Stimulated activated naive CD4-positive, alpha-beta T cell (primary cell): ENCODE measurements around the gene AFF1.

ENCODE experiments used
- DNase-seq, 6 experiments: peaks; one replicate each; lab custom pipeline; 2025; lab: John Stamatoyannopoulos, UW

AFF1 gene

DNA sequence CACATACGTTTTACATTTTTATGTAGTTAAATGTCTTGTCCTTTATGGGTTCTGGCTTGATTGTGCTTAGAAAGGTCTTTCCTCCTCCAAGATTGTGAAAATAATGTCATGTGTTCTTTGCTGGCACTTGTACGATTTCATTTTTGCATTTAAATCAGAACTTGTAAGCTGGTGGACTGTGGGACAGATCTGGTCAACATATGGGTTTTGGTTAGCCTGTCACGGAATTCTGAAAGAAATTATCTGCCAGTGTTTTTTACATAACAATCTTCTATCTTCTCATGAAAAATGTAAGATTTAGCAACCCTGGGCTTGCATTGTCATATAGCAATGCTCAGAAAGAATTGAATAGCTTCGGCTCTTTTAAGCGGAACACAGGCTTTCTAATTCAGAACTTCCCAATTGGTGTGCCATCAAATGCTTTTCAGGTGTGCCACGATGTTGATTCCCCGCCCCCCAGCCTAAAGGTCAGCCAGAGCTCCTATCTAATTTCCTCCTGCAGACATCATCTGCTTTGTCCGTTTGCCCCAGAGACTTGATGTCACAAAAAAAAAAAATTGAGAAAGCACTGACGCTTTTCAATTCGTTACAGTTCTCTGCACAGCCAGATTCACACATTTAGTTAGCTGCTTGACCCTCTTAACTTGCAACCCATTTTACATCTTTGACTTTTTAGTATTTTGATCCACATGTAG, 16.2 kb downstream of the AFF1 start:
- DNase-seq: no peak

DNA sequence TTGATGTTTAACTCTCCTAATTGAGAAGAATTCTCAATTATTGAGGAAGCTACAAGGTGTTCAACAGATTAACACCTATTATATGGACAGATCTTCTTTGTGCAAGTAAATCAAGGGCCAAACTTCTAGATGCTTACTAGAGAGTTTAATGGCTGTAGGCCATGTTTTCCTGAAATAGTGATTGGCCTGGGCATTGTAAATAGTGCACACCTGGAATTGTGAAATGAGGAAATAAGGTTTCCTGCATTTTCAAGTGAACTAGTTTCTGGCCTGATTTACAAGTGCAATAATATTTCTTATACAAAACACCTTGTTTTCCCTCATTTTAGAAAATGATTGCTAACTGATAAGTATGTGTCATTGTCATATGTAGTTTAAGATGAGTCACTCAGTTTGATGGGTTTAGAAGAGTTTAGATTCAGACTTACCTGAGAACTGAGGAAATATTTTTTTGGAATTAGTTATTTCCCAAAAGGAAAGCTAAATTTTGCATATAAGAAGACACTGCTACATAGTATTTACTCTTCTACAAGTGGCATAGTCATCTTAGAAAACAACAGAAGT, 21.2 kb downstream of the AFF1 start:
- no peak for DNase-seq

DNA sequence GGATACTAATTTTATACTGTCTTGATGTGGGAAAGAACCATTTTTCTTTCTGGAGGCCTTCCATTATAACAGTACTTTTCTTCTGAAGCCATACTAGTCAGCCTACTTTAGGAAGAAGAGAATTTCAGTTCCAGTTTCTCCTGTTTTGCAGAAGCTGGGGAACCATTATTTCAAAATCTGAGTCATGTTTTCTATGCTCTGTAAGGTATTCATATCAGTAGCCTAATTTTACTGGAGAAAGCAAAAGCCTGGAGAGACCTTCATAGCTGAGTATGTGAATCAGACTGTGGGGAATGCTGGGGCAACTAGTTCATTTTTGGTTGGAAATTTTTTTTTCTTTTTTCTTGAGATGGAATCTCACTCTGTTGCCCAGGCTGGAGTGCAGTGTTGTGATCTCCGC, 22.4 kb downstream of the AFF1 start:
- DNase-seq: no peak

DNA sequence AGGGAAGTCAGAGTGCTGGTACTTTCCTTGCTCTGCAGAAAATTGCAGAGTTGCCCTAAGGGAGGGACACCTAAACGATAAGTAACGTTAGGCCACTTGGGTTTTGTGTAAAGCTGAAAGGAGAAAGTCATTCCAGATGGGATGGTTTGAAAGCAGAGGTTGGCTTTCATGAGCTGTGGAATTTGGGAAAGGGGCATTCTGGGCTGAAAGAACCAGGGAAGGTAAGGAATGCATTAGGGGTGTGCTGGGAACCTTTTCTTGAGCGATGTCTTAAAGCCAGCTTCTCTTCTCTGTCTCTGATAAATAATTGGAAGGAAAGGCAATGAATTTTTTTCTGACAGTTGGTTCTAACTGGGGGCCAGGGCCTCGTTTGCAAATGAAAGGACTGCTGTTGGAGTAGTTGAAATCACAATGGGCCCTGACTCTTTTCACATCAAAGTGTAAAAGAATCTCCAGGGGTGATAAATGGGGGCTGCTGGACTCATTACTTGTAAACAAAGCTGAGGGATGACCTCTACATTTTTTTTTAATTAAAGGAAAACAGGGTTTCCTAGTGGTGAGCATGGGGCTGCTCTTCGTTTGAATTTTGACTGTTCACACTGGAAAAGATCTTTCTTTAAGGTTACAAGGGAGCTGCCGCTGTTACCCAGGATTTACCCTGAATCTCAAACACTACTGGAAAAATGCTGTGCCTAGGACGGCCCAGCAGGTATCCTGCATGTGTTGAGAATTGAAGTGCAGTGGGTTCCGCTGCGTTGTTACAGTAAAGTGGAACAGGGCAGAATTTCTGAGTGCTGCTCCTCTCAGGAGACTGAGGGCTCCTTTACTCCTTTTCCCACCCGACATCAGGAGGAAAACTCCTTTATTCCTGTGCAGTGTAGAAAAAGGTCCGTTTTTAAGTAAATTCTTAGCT, 25.0 kb downstream of the AFF1 start:
- no peak for DNase-seq

DNA sequence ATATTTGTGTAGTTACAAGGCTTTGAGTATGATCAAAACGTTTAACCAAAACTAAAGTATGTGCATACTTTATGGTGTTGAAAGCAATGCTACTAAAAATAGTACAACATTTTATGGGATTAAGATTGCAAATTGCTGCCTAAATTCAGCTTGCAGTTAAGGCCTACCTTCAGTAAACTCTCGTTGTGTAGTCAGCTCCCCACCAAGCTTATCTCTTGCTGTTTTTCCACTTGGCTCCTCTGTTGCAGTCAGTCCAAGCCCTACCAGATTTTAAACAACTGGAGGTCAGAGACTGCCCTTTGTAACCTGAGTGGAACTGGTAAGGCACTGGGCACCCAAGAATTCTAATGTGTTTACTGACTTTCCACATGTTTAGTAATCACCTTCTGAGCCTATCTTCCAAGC, 25.7 kb downstream of the AFF1 start:
- no peak for DNase-seq

DNA sequence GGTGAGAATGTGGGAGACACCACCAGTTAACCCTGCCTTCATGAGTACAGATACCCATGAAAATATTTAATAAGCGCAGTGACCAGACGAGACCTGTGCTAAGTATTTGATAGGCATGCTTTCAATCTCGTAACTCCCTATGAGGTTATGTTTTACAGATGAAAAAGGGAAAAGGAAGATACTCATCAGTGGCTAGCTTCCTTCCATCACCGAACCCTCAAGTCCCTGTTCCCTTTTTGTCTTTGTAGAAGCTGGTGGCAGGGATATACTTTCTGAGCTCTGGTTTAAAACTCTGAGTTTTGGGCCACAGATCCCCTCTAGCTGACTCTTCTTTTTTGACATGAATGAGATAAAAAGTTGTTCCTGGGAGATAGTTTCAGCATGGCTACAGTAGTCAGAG, 26.3 kb downstream of the AFF1 start:
- no peak for DNase-seq

DNA sequence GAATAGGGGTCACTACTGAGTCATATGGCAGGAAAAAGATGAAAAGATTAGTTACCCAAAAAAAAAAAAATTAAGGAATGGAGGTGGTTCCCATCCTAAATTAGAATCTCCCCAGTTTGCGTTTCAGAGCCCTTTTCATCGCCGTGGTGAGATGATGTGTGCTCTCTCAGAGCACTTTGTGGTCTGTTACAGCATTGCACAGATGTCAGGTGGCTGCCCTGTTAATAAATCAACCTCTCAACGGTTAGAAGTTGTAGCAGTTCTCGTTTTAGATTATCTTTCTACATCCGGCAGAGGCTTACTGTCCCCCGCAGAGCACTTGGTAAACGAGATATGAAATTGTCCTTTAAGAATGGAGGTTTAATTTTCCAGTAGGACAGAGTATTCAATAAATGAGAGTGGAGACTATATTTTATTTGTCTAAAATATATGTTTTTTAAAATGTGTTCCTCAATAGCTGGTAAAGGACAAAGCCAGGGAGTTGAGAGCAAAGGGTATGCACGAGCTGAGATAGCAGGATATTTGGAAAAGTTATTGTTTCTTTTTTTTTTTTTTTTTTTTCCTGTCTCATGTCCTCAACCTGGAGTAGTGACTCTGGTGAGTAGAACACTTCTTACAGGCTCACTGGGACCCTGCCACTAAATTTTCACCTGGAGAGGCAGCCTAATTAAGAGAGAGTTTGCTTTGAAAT, 26.9 kb downstream of the AFF1 start:
- DNase-seq: peak in 1 of 6 experiments; percentile 5

DNA sequence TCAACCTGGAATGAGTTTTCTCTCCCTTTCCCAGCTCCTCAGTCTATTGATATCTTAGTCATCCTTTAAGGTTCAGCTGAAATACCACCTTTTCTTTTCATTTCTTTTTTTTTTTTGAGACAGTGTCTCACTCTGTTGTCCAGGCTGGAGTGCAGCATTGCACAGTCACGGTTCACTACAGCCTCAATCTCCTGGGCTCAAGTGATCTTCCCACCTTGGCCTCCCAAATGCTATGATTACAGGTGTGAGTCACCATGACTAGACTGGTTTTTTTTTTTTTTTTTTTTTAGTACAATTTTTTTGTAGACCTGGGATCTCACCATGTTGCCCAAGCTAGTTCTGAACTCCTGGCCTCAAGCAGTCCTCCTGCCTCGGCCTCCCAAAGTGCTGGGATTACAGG, 28.9 kb downstream of the AFF1 start:
- DNase-seq: no peak

DNA sequence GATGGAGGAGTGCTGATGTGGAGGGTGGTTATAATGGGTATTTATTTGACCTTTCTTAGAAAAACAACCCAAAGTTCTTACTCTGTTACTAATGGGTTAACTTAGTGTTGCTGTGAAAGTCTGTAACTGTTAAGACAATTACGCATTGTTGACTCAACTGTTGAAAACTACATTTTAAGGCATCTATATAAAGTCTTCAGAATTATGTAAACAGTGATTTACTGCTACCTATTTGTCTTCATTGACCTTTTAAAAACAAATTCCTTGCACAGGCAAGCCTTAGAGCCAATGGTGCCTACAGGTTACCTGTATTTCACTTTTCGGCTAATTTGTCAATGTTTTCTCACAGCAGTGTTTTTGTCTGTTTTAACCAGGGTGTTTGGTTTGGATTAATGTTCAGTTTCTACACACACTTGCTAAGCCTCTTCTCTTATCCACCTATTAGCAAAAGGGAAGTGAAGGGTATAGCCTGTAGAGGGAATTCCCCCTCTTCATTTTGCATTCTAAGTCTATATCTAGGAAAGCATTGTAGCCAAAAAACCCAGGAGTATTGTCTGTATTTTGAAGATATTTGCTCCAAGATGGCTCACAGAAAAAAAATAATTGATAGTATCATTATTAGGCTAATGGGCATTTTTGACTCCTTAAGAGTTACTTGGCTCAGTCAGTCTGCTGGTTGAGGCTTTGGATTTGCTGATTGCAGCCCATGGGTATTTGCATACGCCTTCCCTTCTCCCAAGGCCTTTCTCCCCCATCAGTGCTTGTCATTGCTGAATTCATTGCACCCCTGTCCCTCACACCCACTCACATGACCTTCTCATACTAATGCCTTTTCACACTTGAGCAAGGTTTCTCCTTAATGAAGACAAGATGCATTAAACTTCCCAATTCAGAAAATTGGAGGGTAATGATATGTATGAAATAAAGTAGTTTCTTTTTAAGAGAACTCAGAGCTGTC, 30.5 kb downstream of the AFF1 start:
- no peak for DNase-seq

DNA sequence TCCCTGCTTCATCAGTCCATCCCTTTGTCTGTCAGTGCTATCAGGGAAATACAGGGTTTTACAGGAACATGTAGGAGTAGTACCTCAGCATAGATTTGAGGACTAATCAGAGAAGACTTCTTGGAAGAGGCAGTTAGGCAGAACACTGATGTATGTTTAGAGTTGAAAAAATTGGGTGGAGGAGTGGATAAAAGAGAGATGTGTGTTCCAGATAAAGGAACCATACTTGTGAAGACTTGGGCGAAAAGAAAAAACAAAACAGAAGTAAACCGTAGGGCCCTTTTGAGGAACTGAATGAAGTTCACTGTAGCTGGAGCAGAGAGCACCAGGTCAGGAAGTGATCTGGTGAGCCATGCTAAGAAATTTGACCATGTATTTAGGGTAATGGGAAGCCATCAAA, 32.3 kb downstream of the AFF1 start:
- DNase-seq: no peak

DNA sequence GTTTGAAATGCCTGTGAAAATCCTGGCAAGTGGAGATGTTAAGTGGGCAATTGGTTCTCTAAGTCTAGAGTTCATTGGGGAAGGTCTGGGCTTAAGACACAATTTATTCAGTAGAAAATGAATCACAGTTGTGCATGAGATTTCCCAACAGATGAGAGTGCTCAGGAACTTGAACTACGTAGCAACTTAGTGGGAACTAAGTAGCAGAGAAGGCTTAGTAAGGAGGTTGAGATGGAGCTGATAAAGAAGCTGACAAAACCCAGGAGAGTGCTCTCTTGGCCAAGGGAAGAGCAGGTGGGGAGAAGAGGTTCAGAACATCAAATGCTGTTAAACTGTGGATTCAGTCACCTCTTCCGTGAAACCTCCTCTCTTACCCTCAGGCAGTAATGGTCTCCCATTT, 33.0 kb downstream of the AFF1 start:
- DNase-seq: no peak

DNA sequence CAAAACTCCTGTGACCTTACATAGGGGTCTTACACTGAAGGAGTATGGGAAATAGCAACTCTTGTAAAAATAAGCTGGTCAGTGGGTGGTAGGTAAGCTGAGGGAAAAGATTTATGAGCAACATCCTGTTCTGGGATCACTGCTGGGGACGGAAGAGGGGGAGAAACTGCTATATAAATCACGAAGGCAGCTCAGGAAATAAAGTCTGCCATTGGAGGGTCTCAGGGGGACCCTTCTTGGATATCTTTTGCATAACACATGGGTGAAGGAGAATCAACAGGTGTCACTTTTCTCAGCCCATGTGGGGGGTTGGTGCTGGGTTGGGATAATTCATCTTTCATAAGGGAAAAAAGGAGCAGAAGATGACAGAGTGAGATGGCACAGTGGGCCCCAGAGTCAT, 33.7 kb downstream of the AFF1 start:
- DNase-seq: no peak

DNA sequence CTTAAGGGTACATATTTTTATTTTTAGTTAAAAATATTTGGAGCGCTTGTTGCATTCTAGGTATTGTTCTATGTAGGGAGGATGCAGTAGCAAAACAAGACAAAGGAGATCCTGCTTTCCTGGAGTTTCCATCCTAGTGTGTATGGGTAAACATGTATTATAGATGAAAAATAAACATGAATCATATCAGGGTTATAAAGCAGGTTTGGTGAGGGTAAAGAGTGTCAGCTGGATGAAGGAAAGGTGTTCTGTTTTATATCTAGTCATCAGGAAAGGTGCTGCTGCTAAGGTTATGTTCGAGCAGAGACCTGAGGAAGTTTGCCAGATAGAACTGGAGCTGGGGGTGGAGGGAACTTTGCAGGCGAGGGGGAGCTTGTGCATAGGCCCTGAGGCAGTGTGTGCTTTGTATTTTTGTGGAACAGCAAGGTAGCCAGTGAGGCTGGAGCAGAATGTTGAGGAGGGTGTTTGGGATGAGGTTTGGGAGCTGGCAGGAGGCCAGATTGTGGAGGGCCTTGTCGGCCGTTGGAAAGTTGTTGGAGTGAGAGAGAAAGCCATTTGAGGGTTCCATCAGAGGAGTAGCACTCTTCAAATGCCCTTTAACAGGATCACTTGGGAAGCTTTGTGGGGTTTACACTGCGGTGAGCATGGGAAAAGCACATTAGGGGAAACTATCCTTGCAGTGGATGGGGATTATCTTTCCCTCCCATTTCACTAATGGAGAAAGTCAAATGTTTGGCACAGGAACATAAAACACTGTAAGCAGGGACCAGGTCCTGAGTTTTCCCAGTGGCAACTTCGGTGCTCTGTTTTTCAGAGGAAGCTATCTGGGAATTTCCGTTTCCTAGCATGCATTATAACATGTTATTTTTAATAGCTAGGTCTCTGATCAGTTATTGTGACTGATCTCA, 35.9 kb downstream of the AFF1 start:
- no peak for DNase-seq

DNA sequence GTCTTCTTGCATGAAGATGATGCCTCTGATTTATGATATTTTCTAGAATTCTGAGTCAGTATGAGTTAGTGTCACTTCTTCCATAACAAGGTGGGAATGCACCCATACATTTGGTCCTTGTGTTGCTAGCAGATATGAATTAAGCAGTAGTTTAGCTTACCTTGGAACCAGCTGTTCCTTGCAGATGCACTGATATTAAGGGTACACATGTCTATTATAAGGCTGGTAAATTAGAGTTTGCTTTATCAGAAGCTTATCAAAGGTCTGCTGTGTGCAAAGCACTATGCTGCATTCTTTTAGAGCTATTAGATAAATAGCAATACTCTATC, 36.5 kb downstream of the AFF1 start:
- no peak for DNase-seq

DNA sequence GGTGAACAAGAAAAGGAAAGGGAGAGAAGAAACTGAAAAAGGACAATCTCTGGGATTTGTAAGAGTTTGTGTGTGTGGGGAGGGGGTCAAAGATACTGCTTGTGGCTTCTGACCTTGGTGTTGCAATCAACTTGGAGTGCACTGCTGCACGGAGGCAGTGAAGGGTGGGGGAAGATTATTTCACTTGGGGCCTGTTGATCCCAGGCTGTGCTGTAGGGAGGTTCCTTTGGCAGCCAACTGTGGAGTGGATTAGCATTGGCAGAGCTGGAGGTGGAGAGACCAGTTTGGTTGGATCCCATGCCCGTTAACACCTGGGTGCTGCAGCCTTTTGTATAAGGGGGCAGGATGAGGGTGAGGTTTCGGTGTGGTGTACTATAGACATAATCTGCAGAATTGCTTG, 38.2 kb downstream of the AFF1 start:
- no peak for DNase-seq

DNA sequence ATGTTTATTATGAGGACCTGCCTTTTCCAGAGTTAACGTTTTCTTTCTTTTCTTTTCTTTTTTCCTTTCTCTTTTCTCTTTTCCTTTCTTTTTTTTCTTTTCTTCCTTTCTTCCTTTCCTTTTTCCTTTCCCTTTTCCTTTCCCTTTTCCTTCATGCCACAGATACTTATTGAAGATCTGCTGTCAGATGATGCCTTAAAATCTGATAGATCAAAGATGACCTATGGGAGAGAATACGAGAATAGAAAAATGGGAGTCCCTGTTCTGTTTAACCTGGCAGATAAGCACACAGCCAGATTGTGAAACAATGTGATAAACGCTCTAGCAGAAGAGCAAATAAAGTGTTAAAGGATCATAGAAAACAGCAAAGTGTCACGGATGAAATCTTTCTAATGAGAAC, 38.9 kb downstream of the AFF1 start:
- no peak for DNase-seq

DNA sequence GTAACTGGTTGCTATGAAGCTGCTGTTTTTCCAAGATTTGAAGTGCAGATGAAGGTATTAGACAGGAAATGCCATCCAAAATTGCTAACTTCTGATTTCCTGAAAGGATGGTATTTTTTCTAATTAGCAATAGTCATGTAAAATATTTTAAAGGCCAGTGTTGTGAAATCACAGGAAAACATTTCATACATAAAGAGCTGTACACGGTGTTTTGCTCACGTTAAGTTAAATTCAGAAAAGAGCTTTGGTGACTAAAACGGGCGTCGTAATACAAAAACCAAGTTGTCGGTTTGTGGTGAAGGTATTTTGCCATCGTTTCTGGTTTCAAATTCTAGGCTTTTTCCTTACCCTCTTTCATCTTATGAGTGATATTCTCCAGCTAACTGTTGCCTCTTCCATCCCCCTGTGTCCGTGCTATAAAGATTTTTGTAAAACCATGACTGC, 39.8 kb downstream of the AFF1 start:
- no peak for DNase-seq

DNA sequence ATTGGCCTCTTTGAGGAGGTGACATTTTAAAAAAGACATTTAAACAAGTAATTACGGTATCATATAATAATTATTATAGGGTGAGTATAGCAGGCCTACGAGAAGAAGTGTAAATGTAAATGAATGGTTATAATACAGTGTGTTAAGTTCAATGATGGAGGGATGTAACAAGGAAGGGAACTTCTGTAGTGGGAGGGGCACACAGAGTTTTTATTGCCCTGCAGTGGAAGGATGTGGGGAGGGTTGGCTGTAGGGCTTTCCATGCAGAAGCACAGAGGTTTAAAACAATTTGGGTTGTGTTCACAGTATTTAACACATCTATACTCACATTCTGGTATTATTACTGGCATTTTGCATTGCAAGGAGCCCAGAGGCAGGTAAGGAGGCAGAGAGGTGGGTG, 41.1 kb downstream of the AFF1 start:
- DNase-seq: no peak

DNA sequence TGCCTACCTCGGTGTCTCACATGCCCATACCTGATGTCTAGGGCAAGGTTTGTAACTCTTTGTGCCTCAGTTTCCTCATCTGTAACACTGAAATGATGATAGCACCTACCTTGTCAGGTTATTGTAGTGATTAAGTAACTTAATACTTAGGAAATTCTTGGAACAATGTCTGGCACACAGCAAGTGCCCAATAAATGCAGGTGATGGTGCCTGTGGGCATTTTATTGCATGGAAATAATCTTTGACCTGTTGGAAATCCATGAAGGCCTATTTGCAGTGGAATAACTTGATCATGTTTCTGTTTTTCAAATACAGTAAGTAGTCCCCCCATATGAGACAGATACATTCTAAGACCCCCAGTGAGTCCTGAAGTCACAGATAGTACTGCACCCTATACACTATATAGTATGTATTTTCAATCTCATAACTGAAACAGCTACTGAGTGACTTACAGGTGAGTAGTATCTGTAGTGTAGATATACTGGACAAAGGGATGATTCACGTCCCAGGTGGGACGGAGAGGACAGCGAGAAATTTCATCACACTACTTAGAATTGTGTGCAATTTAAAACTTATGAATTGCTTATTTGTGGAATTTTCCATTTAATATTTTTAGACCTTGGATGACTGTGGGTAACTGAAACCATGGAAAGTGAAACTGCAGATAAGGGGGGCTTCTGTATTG, 42.1 kb downstream of the AFF1 start:
- no peak for DNase-seq
